Stimulated activated CD8-positive, alpha-beta memory T cell treated with anti-CD3 and anti-CD28 coated beads, Interleukin-7, amount 100 ng/mL, for 48 hours (primary cell): ENCODE data around the gene BABAM2.
"Not testable (repeated sequence)": the region's sequence is repeated elsewhere in the genome, so short reads cannot be mapped to it uniquely, and the experiment has no call there.

Experiments
- DNase-seq, 2 donors: peaks; one replicate each; pipeline ENCODE4 v3.0.0-alpha.2; 2020; ENCODE audit warnings: low read depth in 1 of 2; ENCODE audit errors: extremely low read depth in 1 of 2

BABAM2 gene

GRCh38 chr2:27875089-27875881 is 15.2 kb upstream of the BABAM2 start:
- DNase-seq: no peak

GRCh38 chr2:27878825-27879224 is 11.7 kb upstream of the BABAM2 start:
- no peak for DNase-seq

- not testable (repeated sequence) for DNase-seq
These were observed 8.5 kb upstream of the BABAM2 start for GRCh38 chr2:27881815-27882583.

DNA sequence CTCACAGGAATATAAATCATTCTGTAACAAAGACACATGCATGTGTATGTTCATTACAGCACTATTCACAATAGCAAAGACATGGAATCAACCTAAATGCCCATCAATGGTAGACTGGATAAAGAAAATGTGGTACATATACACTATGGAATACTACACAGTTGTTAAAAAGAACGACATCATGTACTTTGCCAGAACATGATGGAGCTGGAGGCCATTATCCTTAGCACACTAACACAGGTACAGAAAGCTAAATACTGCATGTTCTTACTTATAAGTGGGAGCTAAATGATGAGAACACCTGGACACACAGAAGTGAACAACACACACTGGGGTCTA is 8.0 kb upstream of the BABAM2 start:
- DNase-seq: not testable (repeated sequence)

DNA sequence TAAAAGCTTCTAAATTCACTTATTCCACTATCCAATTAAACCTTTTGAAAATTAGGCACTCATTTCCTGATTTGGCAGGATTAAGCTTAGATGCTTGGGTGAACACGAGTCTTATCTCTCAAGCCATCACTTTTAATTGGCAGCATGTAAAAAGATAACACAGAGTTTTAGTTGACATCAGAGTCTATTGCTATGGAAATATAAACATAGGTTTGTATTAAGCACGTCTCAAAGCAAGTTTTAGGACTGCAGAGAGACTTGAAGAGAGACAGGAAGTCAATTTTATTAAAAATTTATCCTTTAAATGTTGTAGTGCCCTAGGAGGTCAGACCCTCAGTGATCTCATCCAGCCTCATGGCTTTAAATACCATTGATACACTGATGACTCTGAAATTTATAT is 5.9 kb upstream of the BABAM2 start:
- no peak for DNase-seq

DNA sequence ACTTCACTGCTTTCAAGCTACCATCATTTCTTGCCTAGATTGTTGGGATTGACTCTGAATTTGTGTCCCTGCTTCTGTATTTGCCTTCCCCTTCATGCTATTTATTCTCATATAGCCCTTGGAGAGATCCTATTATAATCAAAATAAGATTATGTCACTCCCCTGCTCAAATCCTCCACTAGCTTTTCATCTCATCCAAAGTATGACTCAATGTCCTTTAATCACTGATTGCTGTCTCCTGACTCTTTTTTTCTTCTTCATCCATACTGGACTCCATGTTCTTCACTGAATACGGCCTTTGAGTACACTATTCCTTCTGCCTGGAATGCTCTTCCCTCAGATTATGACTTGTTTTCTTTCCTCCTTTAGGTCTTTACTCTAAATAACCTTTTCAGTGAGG is 5.3 kb upstream of the BABAM2 start:
- DNase-seq: no peak

- no peak for DNase-seq
These were observed 4.9 kb upstream of the BABAM2 start for GRCh38 chr2:27885661-27886060.

DNA sequence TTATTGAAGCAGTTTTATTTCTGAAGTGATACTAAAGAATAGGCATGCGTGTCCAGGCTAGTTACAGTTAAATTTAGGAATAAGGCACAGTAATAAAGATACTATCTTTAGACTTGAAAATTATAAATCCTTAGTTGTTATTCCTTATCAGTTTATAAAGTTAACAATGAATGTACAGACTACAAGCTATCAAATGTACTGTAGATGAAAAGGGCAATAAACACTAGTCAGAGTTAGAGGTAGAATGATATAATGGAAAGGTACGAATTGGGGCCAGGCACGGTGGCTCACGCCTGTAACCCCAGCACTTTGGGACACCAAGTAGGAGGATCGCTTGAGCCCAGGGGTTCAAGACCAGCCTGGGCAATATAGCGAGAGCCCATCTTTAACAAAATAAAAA is 4.2 kb upstream of the BABAM2 start:
- DNase-seq: no peak

- no peak for DNase-seq
These were observed 3.4 kb upstream of the BABAM2 start for GRCh38 chr2:27887111-27887510.

- DNase-seq: no peak
These were observed 2.7 kb upstream of the BABAM2 start for GRCh38 chr2:27887830-27888229.

DNA sequence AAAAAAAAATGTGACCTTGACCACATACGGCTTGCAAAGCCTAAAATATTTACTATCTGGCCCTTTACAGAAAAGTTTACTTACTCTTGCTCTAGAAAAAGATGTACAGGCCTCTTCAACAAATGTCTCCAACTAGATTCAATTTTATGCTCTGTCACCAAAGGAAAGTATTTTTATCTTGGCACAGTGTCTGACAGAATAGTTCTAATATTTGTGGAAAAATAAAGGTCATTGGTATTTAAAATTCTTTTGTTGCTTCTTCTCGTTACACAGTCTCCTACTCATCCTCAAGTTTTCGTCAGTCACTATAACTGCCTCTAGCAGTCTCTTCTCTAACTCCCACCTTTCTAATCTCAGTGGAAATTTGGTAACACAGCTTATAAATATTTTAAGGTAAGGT is 1.7 kb upstream of the BABAM2 start:
- no peak for DNase-seq

DNA sequence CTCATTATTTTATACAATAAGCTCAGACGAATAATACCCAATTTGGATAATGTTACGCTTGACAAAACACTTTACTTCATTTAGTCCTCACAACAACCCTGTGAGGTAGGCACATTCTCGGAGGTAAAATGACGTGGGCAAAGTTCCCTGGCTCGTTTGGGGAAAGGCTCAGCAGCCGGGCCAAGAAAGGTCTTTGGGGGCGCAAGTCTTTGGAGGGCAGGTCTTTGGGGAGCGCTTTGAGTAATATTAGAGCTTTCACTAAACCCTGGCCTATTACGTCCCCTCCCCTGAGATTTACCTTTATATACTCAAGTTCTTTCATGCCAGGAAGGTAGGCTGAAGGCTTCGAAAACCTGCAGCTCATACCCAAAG is 769 bp upstream of the BABAM2 start:
- DNase-seq: no peak

GRCh38 chr2:27890924-27891672 is 569 bp downstream of the BABAM2 start:
- peak; percentile 62 to 89 for DNase-seq

GRCh38 chr2:27891673-27892105 is 1.2 kb downstream of the BABAM2 start:
- no peak for DNase-seq

- no peak for DNase-seq
These were observed 2.5 kb downstream of the BABAM2 start for GRCh38 chr2:27893006-27893405.

GRCh38 chr2:27897717-27898116 is 7.2 kb downstream of the BABAM2 start:
- DNase-seq: no peak

DNA sequence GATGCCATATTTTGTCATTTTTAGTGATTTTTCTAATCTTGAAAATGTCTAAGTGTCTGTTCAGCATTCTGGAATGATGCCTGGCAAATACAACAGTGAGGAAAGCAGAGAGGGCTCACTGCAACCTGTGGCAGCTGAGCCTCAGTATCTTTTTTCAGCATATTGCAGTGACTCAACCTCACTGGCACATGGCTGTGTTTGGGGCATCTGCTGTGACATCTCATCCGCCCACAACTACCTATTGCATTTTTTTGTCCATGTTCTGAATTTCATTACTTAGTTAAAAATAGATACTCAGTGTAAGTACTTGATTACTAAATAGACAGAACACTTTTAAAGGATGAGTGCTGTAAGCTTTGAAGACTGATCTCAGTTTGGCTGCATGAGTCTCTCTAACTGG is 10.7 kb downstream of the BABAM2 start:
- peak in 1 of 2 donors; percentile 45 for DNase-seq

GRCh38 chr2:27902098-27902497 is 11.6 kb downstream of the BABAM2 start:
- DNase-seq: no peak

DNA sequence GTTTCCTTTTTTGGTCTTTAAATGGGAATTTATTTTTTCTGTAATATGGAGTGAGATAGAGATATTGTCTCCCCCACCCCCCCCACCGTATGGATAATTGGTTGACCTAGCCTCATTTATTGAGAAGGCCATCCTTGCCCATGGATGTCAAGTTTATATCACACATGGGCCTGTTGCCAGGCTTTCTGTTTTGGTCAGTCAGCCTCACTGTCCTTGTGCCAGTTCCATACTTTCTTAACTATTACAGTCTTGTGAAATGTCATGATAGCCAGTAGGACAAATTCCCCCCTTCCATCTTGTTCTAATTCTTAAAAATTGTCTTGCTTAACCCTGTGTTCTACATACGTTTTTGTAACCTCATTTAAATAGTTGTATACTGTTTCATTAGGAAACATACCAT is 12.5 kb downstream of the BABAM2 start:
- DNase-seq: no peak

- peak in 1 of 2 donors; percentile 25 for DNase-seq
These were observed 13.3 kb downstream of the BABAM2 start for GRCh38 chr2:27903649-27904404.

DNA sequence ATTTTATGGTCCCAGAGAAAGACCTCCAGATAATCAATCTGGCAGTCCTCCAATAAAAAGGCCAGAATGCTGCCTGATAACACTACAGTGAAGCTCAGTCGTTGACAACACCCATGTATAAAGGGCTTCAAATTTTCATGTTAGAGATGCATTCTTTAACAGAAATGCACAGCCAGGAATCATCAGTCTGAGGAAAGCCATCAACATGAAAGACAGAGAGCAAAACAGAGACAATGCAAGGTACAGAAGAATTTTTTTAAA is 13.8 kb downstream of the BABAM2 start:
- DNase-seq: no peak
